NCI-H526 (cell line): ENCODE results near the gene ZNF789.
A peak's percentile ranks its signal among the peaks of the same experiment; 100 is the strongest.

Experiments used
- DNase-seq, 2 experiments: peaks; one replicate each; lab custom pipeline; 2025; lab: John Stamatoyannopoulos, UW

ZNF789 gene

DNA sequence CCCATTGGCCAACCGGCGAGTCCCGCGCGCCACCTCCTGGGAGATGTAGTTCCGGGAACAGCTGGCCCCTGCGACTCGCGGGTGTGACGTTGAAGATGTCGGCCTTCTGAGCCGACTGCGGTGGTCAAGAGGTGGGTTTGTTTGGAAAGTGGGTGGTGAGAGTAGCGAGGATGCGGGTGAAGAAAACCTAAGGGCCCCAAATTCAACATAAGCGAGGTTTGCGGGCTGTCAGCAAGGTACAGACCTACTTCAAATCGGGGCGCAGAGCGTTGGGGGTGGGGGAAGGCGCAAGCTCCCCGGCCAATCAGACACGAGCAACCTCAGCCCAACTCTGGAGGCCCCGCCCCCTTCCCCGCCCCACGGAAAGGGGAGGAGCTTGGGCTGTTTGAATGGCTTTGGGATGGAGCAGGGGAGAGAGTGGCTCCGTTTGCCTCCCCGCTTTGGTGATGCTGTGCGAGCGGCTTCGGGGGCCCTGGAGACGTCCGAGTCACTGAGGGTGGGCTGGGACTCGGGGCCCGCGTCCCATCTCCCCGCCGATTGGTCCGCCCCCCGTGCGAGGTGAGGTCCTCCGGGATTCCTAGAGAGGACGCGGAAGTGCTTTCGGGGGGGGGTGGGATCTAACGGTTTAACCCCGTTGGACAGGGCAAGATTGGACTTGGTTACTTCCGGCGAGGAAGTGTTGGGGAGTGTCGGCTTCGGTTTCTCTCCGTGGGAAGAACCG is 32.1 kb downstream of the ZNF789 start, which contains the start of gene ZKSCAN5:
Gene ZKSCAN5, plus strand, starts transcription at position 60 of the 721 bp plus-strand sequence. CDS start 1,383 bp downstream, outside the sequence.
- peak; percentile 97 to 99 for DNase-seq

DNA sequence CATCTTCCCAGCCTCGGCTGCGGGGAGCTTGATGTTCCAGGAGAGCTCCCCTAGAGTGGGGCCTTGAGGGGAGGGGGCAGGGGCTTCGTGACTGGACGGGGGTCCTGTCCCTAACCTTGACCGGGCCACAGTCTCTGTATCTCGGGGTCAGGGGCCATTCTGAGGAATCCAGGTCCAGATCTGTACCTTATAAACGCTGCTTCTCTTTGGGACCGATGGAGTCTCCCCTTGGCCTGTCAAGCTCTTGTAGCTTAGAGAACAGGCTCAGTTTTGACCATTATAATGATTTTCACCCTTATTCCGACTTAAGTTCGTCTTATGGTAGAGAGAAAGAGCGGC is 32.6 kb downstream of the ZNF789 start:
- DNase-seq: no peak

- no peak for DNase-seq
Measured at GRCh38 chr7:99514050-99514449, 41.4 kb downstream of the ZNF789 start.

- no peak for DNase-seq
Measured at GRCh38 chr7:99521399-99521798, 48.7 kb downstream of the ZNF789 start.

DNA sequence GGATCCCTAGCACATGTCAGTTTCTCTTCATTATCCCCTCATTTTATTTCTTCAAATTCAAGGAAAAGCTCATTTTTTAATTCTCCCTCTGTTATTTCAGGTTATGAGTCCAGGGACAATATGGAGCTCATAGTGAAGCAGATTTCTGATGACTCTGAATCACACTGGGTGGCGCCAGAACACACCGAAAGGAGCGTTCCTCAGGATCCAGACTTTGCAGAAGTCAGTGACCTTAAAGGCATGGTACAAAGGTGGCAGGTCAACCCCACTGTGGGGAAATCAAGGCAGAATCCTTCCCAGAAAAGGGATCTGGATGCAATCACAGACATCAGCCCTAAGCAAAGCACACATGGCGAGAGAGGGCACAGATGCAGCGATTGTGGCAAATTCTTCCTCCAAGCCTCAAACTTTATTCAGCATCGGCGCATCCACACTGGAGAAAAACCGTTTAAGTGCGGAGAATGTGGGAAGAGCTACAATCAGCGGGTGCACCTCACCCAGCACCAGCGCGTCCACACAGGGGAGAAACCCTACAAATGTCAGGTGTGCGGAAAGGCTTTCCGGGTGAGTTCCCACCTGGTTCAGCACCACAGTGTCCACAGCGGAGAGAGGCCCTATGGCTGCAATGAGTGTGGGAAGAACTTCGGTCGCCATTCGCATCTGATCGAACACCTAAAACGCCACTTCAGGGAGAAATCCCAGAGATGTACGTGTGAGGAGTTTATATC is 53.2 kb downstream of the ZNF789 start:
- peak in 1 of 2 experiments; percentile 47 for DNase-seq

DNA sequence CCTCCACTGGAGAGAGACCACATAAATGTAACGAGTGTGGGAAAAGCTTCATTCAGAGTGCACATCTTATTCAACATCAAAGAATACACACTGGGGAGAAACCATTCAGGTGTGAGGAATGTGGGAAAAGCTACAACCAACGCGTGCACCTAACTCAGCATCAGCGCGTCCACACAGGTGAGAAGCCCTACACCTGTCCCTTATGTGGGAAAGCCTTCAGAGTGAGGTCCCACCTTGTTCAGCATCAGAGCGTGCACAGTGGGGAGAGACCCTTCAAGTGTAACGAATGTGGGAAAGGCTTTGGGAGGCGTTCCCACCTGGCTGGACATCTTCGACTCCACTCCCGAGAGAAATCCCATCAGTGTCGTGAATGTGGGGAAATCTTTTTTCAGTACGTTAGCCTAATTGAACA is 58.7 kb downstream of the ZNF789 start:
- DNase-seq: no peak

DNA sequence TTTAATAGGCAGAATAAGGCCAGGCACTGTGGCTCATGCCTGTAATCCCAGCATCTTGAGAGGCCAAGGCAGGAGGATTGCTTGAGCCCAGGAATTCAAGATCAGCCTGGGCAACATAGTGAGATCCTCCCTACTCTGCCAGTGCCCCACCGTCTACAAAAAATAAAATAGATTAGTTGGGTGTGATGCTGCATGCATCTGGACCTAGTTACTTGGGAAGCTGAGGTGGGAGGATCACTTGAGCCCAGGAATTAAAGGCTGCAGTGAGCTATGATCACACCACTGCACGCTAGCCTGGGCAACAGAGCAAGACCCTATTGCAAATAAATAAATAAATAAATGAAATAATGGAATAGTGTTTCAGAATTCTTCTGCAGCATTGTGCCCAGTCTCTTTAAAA is 63.0 kb downstream of the ZNF789 start:
- DNase-seq: no peak
